HG03066 (cell line): ENCODE measurements around the gene EPB41L4A.
A peak's percentile ranks its signal among the peaks of the same experiment; 100 is the strongest.

Experiments
- ATAC-seq: cut with Tn5 transposase; IDR thresholded peaks from one replicate; pipeline ENCODE4 v1.9.1; 2021; ENCODE audit warnings: low read depth; ENCODE audit not compliant: unreplicated experiment

EPB41L4A gene

GRCh38 chr5:112174959-112175594, 244.0 kb downstream of the EPB41L4A start:
- ATAC-seq: peak; percentile 86

- ATAC-seq: no peak
Measured at GRCh38 chr5:112165897-112166737, 253.0 kb downstream of the EPB41L4A start.

GRCh38 chr5:112165399-112165798, 253.7 kb downstream of the EPB41L4A start:
- no peak for ATAC-seq

- no peak for ATAC-seq
Measured at GRCh38 chr5:112163435-112163834, 255.6 kb downstream of the EPB41L4A start.

GRCh38 chr5:112161392-112161748, 257.7 kb downstream of the EPB41L4A start:
- no peak for ATAC-seq

GRCh38 chr5:112160652-112161391, 258.3 kb downstream of the EPB41L4A start:
- ATAC-seq: peak; percentile 95

- ATAC-seq: no peak
Measured at GRCh38 chr5:112159435-112159834, 259.6 kb downstream of the EPB41L4A start.

- ATAC-seq: no peak
Measured at GRCh38 chr5:112156211-112156610, 262.9 kb downstream of the EPB41L4A start.

- ATAC-seq: no peak
Measured at GRCh38 chr5:112154940-112155686, 264.0 kb downstream of the EPB41L4A start.

GRCh38 chr5:112149727-112150126, 269.4 kb downstream of the EPB41L4A start:
- no peak for ATAC-seq

- ATAC-seq: peak; percentile 81
Measured at GRCh38 chr5:112146323-112147226, 272.5 kb downstream of the EPB41L4A start.

- ATAC-seq: no peak
Measured at GRCh38 chr5:112143690-112144089, 275.4 kb downstream of the EPB41L4A start.

GRCh38 chr5:112142769-112143270, 276.3 kb downstream of the EPB41L4A start:
- no peak for ATAC-seq

GRCh38 chr5:112141582-112141981, 277.5 kb downstream of the EPB41L4A start:
- no peak for ATAC-seq

- ATAC-seq: no peak
Measured at GRCh38 chr5:112138526-112138925, 280.6 kb downstream of the EPB41L4A start.

GRCh38 chr5:112136773-112137172, 282.3 kb downstream of the EPB41L4A start:
- no peak for ATAC-seq

GRCh38 chr5:112127861-112128260, 291.2 kb downstream of the EPB41L4A start:
- ATAC-seq: no peak

- no peak for ATAC-seq
Measured at GRCh38 chr5:112126982-112127381, 292.1 kb downstream of the EPB41L4A start.

- no peak for ATAC-seq
Measured at GRCh38 chr5:112125903-112126302, 293.2 kb downstream of the EPB41L4A start.
